HepG2 (cell line): ENCODE measurements around the gene ZNF189. TPM values are rescaled to one million over a fixed set of nuclear protein-coding genes. Genes with fewer than 3 reads are reported as not detected.
A peak's percentile ranks its signal among the peaks of the same experiment; 100 is the strongest.

Source experiments
- GABPB1 ChIP-seq: IDR thresholded peaks from 2 replicates; pipeline ENCODE4 v1.6.1; 2016; ENCODE audit warnings: mild to moderate bottlenecking, missing genetic modification reagents, moderate library complexity, missing compliant biosample characterization
- IRF2 ChIP-seq: IDR thresholded peaks from 2 replicates; pipeline ENCODE4 v1.6.1; 2018; ENCODE audit warnings: missing genetic modification reagents, missing compliant biosample characterization
- KDM5A ChIP-seq: fragments of 200-600 bp; sonication (generic); IDR thresholded peaks from 2 replicates; pipeline ENCODE4 v1.7.0; 2018; ENCODE audit warnings: antibody characterized with exemption, mild to moderate bottlenecking, low read length, borderline replicate concordance
- NAIF1 ChIP-seq: sonication (generic); formaldehyde crosslinking; IDR thresholded peaks from 2 replicates; pipeline ENCODE4 v1.5.0; 2020; ENCODE audit warnings: mild to moderate bottlenecking, missing genetic modification reagents, borderline replicate concordance
- RFXAP ChIP-seq: sonication (generic); formaldehyde crosslinking; IDR thresholded peaks from 2 replicates; pipeline ENCODE4 v1.4.0; 2020; ENCODE audit warnings: missing genetic modification reagents, borderline replicate concordance
- ZFP1 ChIP-seq: IDR thresholded peaks from 2 replicates; pipeline ENCODE4 v1.6.1; 2016
- ZFP90 ChIP-seq: sonication (generic); formaldehyde crosslinking; IDR thresholded peaks from 2 replicates; pipeline ENCODE4 v1.8.0; 2022; ENCODE audit warnings: missing genetic modification reagents, mild to moderate bottlenecking, inconsistent platforms, borderline replicate concordance
- ZKSCAN1 ChIP-seq: fragments of 150-350 bp; IDR thresholded peaks from 2 replicates; pipeline ENCODE4 v1.6.1; 2014; ENCODE audit warnings: low read length
- ZNF205 ChIP-seq: IDR thresholded peaks from 2 replicates; pipeline ENCODE4 v1.6.1; 2018; ENCODE audit warnings: missing biosample characterization, missing genetic modification reagents
- ZNF256 ChIP-seq: sonication (generic); formaldehyde crosslinking; conservative IDR thresholded peaks from 2 replicates; pipeline ENCODE4 v1.4.0; 2020; ENCODE audit warnings: missing genetic modification reagents
- ZNF589 ChIP-seq: sonication (generic); formaldehyde crosslinking; conservative IDR thresholded peaks from 2 replicates; pipeline ENCODE4 v1.8.0; 2022; ENCODE audit warnings: mild to moderate bottlenecking, moderate library complexity, missing genetic modification reagents
- ZNF746 ChIP-seq: sonication (generic); formaldehyde crosslinking; IDR thresholded peaks from 2 replicates; pipeline ENCODE4 v1.8.0; 2022; ENCODE audit warnings: mild to moderate bottlenecking, missing genetic modification reagents
- polyA plus RNA-seq, 8 experiments: library from polyadenylated mRNA; depleted of rRNA in 3 of 8; stranded (reverse) in 7 of 8; unstranded in 1 of 8; fragments of >200 nt; fragmentation: Illumina TruSeq in 4 of 8; extraction: Trizol in 4 of 8; gene quantifications; 2 replicates each; pipeline versions ENCODE4 v1.2.1 to v1.2.3, GENCODE V29; 2011 to 2016; ENCODE audit warnings: low read depth in 4 of 8, missing spikeins in 1 of 8, mixed read lengths in 1 of 8; ENCODE audit not compliant: insufficient read depth in 1 of 8
- total RNA-seq, 5 experiments: library from RNA; depleted of rRNA; stranded (reverse); fragments of >200 nt; fragmentation: Illumina TruSeq; extraction: Trizol; gene quantifications; 2 replicates each; pipeline ENCODE4 v1.2.3, GENCODE V29; 2016; ENCODE audit warnings: low read depth in 1 of 5
- TF ChIP-seq, protein P1 (sequence below): sonication (generic); formaldehyde crosslinking; IDR thresholded peaks from 2 replicates; pipeline ENCODE4 v1.5.0; 2020; ENCODE audit warnings: mild to moderate bottlenecking, missing genetic modification reagents, borderline replicate concordance
- TF ChIP-seq, protein P2 (sequence below): sonication (generic); formaldehyde crosslinking; IDR thresholded peaks from 2 replicates; pipeline ENCODE4 v1.5.0; 2020; ENCODE audit warnings: missing genetic modification reagents
- TF ChIP-seq, protein P3 (sequence below): sonication (generic); formaldehyde crosslinking; IDR thresholded peaks from 2 replicates; pipeline ENCODE4 v1.5.1; 2020; ENCODE audit warnings: missing genetic modification reagents, mild to moderate bottlenecking, borderline replicate concordance
- TF ChIP-seq, protein P4 (sequence below): sonication (generic); formaldehyde crosslinking; IDR thresholded peaks from 2 replicates; pipeline ENCODE4 v1.8.1; 2023; ENCODE audit warnings: mild to moderate bottlenecking, missing genetic modification reagents

The ZNF189 gene
- total and polyA plus RNA-seq, 2 of the 13 experiments (the other 11 are each of a cell fraction or from before 2014, with no cell fraction given) = 8.4 to 50.0 TPM

DNA sequence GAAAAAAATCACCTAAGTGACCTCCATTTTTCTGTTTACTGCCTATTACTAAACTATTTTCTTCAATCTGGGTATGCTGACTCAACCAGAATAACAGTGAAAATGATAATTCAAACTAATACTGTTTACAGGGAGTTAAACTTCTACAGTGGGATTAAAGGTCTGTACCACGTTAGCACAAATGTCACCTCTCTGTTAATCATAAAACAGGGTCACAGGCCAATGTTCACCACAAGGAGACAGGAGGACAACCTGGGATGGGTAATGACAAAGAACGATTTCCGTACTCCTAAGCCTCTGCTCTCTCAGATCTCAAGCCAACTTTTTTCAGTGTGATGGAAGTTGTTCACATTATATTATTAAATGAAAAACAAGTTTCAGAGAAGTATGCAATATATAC is 34.6 kb downstream of the ZNF189 start (continued):
- TF ChIP-seq, protein P1, sequence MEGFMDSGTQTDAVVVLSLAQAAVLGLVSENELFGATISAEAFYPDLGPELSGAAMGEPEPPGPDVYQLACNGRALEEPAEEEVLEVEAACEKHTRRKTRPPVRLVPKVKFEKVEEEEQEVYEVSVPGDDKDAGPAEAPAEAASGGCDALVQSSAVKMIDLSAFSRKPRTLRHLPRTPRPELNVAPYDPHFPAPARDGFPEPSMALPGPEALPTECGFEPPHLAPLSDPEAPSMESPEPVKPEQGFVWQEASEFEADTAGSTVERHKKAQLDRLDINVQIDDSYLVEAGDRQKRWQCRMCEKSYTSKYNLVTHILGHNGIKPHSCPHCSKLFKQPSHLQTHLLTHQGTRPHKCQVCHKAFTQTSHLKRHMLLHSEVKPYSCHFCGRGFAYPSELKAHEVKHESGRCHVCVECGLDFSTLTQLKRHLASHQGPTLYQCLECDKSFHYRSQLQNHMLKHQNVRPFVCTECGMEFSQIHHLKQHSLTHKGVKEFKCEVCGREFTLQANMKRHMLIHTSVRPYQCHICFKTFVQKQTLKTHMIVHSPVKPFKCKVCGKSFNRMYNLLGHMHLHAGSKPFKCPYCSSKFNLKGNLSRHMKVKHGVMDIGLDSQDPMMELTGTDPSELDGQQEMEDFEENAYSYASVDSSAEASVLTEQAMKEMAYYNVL (CRISPR knock-in tag) = peak; percentile 71; the same call in 1 of the 2 replicates
- TF ChIP-seq GABPB1 = no peak; the same call in 1 of the 2 replicates
- peak; percentile 86; the same call in 1 of the 2 replicates for TF ChIP-seq ZFP1
- TF ChIP-seq ZNF205 (CRISPR knock-in tag) = peak; percentile 79; the same call in 1 of the 2 replicates
- no peak for TF ChIP-seq ZNF256 (CRISPR knock-in tag)
- TF ChIP-seq RFXAP (CRISPR knock-in tag) = peak; percentile 58; the same call in 1 of the 2 replicates
- TF ChIP-seq IRF2 = peak; percentile 85
- no peak for TF ChIP-seq ZNF746 (CRISPR knock-in tag)
- TF ChIP-seq KDM5A = no peak; the same call in 1 of the 2 replicates
- TF ChIP-seq, protein P2, sequence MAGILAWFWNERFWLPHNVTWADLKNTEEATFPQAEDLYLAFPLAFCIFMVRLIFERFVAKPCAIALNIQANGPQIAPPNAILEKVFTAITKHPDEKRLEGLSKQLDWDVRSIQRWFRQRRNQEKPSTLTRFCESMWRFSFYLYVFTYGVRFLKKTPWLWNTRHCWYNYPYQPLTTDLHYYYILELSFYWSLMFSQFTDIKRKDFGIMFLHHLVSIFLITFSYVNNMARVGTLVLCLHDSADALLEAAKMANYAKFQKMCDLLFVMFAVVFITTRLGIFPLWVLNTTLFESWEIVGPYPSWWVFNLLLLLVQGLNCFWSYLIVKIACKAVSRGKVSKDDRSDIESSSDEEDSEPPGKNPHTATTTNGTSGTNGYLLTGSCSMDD (CRISPR knock-in tag) = no peak
- TF ChIP-seq, protein P3, sequence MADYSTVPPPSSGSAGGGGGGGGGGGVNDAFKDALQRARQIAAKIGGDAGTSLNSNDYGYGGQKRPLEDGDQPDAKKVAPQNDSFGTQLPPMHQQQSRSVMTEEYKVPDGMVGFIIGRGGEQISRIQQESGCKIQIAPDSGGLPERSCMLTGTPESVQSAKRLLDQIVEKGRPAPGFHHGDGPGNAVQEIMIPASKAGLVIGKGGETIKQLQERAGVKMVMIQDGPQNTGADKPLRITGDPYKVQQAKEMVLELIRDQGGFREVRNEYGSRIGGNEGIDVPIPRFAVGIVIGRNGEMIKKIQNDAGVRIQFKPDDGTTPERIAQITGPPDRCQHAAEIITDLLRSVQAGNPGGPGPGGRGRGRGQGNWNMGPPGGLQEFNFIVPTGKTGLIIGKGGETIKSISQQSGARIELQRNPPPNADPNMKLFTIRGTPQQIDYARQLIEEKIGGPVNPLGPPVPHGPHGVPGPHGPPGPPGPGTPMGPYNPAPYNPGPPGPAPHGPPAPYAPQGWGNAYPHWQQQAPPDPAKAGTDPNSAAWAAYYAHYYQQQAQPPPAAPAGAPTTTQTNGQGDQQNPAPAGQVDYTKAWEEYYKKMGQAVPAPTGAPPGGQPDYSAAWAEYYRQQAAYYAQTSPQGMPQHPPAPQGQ (CRISPR knock-in tag) = no peak
- no peak for TF ChIP-seq ZKSCAN1
- TF ChIP-seq NAIF1 (CRISPR knock-in tag) = no peak
- TF ChIP-seq, protein P4, sequence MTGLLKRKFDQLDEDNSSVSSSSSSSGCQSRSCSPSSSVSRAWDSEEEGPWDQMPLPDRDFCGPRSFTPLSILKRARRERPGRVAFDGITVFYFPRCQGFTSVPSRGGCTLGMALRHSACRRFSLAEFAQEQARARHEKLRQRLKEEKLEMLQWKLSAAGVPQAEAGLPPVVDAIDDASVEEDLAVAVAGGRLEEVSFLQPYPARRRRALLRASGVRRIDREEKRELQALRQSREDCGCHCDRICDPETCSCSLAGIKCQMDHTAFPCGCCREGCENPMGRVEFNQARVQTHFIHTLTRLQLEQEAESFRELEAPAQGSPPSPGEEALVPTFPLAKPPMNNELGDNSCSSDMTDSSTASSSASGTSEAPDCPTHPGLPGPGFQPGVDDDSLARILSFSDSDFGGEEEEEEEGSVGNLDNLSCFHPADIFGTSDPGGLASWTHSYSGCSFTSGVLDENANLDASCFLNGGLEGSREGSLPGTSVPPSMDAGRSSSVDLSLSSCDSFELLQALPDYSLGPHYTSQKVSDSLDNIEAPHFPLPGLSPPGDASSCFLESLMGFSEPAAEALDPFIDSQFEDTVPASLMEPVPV (CRISPR knock-in tag) = no peak
- no peak for TF ChIP-seq ZFP90 (CRISPR knock-in tag)
- TF ChIP-seq ZNF589 (CRISPR knock-in tag) = no peak
